Activated B cell treated with CpG ODN at 0.5 μM for 24 hours (primary cell): ENCODE results near the gene ARVCF. TPM values are rescaled to one million over a fixed set of nuclear protein-coding genes. Genes with fewer than 3 reads are reported as not detected.

Experiments
- ATAC-seq: fragments of 200-7000 bp; cut with Tn5 transposase; one replicate; pipeline ENCODE4 v1.10.0; 2021; ENCODE audit warnings: low read depth, mild to moderate bottlenecking, moderate library complexity
- CTCF ChIA-PET: fragments of 350-600 bp; sonication (Branson Sonifier 250); formaldehyde crosslinking; loops from one replicate; lab custom pipeline; 2021; ENCODE audit warnings: antibody characterized with exemption; lab: Charles Lee
- POLR2A ChIA-PET: fragments of 350-600 bp; sonication (Branson Sonifier 250); formaldehyde crosslinking; loops from one replicate; lab custom pipeline; 2021; ENCODE audit warnings: antibody characterized with exemption; lab: Charles Lee
- DNase-seq: peaks from one replicate; pipeline ENCODE4 v3.0.0; 2022
- H3K27ac Mint-ChIP-seq: one replicate; pipeline ENCODE4 v1.8.0; 2020; ENCODE audit warnings: mixed read lengths
- H3K27me3 Mint-ChIP-seq: one replicate; pipeline ENCODE4 v1.8.0; 2021; ENCODE audit warnings: mixed read lengths
- H3K36me3 Mint-ChIP-seq: one replicate; pipeline ENCODE4 v1.8.0; 2021; ENCODE audit warnings: low read depth, mixed read lengths
- H3K4me1 Mint-ChIP-seq: one replicate; pipeline ENCODE4 v1.8.0; 2021; ENCODE audit warnings: mixed read lengths
- H3K4me3 Mint-ChIP-seq: one replicate; pipeline ENCODE4 v1.8.0; 2020; ENCODE audit warnings: mild to moderate bottlenecking, mixed read lengths
- H3K9me3 Mint-ChIP-seq: one replicate; pipeline ENCODE4 v1.8.0; 2020; ENCODE audit warnings: mixed read lengths
- CTCF ChIP-seq: fragments of 200-600 bp; IDR thresholded peaks from one replicate; pipeline ENCODE4 v1.8.0; 2022; ENCODE audit warnings: antibody characterized with exemption, mild to moderate bottlenecking
- intact Hi-C: fragments of 100-400 bp; cut with micrococcal nuclease; formaldehyde crosslinking; loops from one replicate; pipeline ENCODE4 v1.15.1; 2024
- total RNA-seq: library from RNA; stranded (reverse); gene quantifications from 2 replicates; pipeline ENCODE4 v1.2.3, GENCODE V29; 2022

ARVCF gene
- total RNA-seq, 1 donor from 2014 or later = 6.5 TPM

DNA sequence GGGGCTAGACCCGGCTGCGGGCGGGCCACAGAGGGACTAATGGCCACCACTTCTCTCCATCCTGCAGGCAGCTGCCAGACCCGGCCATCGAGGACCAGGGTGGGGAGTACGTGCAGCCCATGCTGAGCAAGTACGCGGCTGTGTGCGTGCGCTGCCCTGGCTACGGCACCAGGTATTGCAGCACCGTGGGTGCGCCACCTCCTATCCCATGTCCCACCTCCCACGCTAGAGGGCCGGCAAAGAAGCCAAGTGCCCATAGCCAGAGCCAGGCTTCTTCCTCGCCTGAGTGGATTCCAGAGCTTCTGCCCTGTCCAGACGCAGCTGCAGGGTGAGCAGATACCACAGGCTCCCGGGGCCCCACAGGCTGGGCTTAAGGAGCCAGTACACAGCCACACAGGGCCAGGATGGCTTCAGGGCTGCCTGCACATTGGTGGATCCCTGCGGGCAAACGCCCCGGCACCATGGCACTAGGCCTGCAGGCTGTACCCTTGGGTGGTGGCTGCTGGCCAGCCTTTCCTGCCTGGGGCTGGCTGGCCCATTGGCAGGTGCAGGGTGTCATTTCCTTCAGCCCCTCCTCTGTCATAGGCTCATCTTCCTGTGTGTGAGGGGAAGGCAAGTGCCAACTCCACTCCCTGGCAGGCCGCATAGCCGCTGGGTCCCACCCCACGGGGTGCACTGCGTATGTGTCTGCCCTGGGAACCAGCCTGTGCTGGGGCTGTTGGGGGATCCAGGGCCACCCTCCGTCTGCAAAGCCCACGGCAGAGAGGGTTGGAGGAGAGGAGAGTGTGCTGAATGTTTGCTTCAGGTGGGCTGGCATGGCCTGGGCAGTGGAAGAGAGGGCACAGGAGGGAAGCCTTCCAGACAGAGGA is 46.9 kb upstream of the ARVCF start:
- ChIA-PET CTCF (no interaction called here), POLR2A (no interaction called here)
- ATAC-seq (no peak), DNase-seq (no peak)
- intact Hi-C loops = no loop called here
- TF ChIP-seq CTCF = no peak
- Mint-ChIP-seq H3K36me3 (peaks cover 53% of the 10 kb centered on the region), H3K27ac (no peak overlapping the region), H3K4me3 (no peak overlapping the region), H3K4me1 (no peaks in the 10 kb centered on the region), H3K9me3 (no peaks in the 10 kb centered on the region), H3K27me3 (no peaks in the 10 kb centered on the region)

DNA sequence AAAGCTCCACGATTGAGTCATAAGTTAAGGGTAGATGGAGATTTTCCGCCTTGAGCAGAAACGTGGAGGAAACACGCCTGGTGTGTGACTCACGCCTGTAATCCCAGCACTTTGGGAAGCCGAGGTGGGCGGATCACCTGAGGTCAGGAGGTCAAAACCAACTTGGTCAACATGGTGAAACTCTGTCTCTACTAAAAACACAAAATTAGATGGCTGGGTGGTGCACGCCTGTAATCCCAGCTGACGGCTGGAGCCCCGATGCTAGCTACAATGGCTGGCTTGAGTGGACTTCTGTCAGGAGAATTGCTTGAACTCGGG is 46.1 kb upstream of the ARVCF start:
- TF ChIP-seq CTCF = no peak
- no peak for ATAC-seq
- intact Hi-C loops = no loop called here
- CTCF ChIA-PET = no interaction called here
- Mint-ChIP-seq H3K36me3 (peaks cover 61% of the 10 kb centered on the region), H3K4me1 (no peaks in the 10 kb centered on the region), H3K27me3 (no peaks in the 10 kb centered on the region), H3K9me3 (no peaks in the 10 kb centered on the region), H3K4me3 (no peak overlapping the region), H3K27ac (no peak overlapping the region)
- DNase-seq = no peak
- POLR2A ChIA-PET = no interaction called here

DNA sequence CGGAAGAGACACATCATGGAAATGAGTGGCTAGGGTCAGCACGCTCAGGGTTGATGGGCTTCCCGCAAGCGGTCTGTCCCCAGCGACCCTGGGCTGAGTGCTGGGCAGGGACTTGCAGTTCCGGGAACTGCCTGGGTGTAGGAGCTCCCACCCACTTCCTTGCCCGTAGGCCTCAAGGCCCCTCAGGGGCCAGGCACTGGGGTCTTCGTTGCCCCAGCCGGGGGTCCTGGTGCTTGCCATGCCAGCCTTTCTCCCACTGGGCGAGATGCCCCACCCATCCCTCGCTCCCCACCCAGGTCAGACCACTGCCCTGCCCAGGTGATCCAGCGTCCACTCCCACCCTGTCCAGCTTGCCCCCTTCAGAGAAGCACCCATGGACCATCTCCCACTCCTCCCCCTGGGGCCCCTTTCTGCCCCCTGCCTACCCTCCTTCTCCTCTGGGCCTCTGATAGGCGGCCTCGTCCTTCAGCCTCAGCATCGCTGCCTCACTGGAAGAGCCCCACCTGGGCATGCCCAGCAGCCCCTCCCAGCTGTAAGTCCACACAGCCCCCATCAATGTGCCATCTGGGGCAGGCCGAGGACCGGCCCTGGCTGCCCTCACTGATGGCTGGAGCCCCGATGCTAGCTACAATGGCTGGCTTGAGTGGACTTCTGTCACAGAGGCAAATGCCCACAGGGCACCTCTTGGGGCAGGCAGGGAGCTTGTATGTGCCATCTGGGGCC is 45.6 kb upstream of the ARVCF start:
- H3K27me3 Mint-ChIP-seq = no peaks in the 10 kb centered on the region
- peaks cover 64% of the 10 kb centered on the region for H3K36me3 Mint-ChIP-seq
- H3K9me3 Mint-ChIP-seq = no peaks in the 10 kb centered on the region
- no peak overlapping the region for H3K4me3 Mint-ChIP-seq
- no peak for ATAC-seq
- TF ChIP-seq CTCF = no peak
- H3K27ac Mint-ChIP-seq = no peak overlapping the region
- ChIA-PET POLR2A (no interaction called here), CTCF (no interaction called here)
- intact Hi-C loops = no loop called here
- no peaks in the 10 kb centered on the region for H3K4me1 Mint-ChIP-seq
- no peak for DNase-seq

GRCh38 chr22:20061481-20061861 is 44.8 kb upstream of the ARVCF start:
- intact Hi-C loops = no loop called here
- ChIA-PET CTCF (no interaction called here), POLR2A (interaction anchor here (0.6 kb wide), 1 partner anchor 11 kb away, joined by 6 read pairs; no protein-coding TSS in a partner anchor)
- ATAC-seq (no peak), DNase-seq (no peak)
- Mint-ChIP-seq H3K27me3 (no peaks in the 10 kb centered on the region), H3K4me1 (no peaks in the 10 kb centered on the region), H3K27ac (no peak overlapping the region), H3K9me3 (no peaks in the 10 kb centered on the region), H3K36me3 (peaks cover 69% of the 10 kb centered on the region), H3K4me3 (no peak overlapping the region)
- TF ChIP-seq CTCF = no peak

DNA sequence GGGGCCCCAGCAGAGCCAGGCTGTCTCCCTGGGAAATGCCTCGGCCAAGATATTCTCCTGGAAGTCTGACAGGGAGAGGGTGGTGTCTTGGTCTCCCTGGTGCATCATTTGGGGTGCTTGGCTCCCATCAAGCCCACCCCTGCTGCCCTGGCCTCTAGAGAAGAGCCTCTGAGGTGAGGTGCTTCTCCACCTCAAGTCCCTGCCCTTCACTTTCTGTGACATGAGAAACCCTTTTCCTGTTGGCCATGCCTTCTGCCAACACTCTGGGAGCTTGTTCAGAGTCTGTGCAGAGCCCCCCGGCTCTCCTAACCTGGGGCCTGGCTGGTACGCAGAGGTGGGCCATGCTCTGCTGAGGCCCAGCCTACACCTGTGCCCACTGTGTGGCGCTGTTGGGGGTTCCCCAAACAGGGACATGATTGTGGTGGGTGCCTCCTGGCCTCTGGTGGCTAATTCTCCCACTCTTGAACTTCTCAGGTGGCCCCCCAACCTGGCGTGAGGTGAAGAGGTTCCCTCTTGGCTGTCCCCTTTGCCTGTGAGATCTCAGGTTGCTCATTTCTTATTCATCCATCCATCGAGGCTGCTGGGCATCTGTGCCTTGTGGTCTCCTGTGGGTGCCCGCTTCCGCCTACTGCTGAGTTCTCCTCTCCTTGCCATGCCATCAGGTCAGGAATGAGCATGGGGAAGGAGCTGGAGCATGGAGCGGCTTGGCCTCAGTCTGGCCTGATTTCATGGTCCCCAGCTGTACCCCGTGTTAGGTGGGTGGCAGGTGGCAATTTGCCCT is 44.3 kb upstream of the ARVCF start:
- ATAC-seq = no peak
- Mint-ChIP-seq H3K4me1 (no peaks in the 10 kb centered on the region), H3K4me3 (no peak overlapping the region), H3K27ac (no peak overlapping the region), H3K36me3 (peaks cover 74% of the 10 kb centered on the region), H3K9me3 (no peaks in the 10 kb centered on the region), H3K27me3 (no peaks in the 10 kb centered on the region)
- CTCF ChIA-PET = no interaction called here
- TF ChIP-seq CTCF = no peak
- no peak for DNase-seq
- POLR2A ChIA-PET = interaction anchor here (0.6 kb wide), 1 partner anchor 11 kb away, joined by 6 read pairs; no protein-coding TSS in a partner anchor
- intact Hi-C loops = no loop called here
